GM12875 (cell line): Measurements from ENCODE around the gene SELENOS.

ENCODE experiments used
- H3K4me3 ChIP-seq: one replicate; pipeline ENCODE4 v1.5.1; 2011; ENCODE audit warnings: low read depth, low read length, control low read depth
- CTCF ChIP-seq: IDR thresholded peaks from 2 replicates; pipeline ENCODE4 v1.5.1; 2011; ENCODE audit warnings: low read depth, mild to moderate bottlenecking, control low read depth, inconsistent platforms, low read length, moderate library complexity, borderline replicate concordance; ENCODE audit not compliant: insufficient read depth

The SELENOS gene

GRCh38 chr15:101262551-101262950, 14.7 kb downstream of the SELENOS start:
- TF ChIP-seq CTCF = no peak
- no peak overlapping the region for H3K4me3 ChIP-seq

GRCh38 chr15:101258238-101259144, 18.8 kb downstream of the SELENOS start:
- no peak overlapping the region for H3K4me3 ChIP-seq
- peak; percentile 63 for TF ChIP-seq CTCF

- peak; percentile 57 for TF ChIP-seq CTCF
- H3K4me3 ChIP-seq = no peak overlapping the region
Measured at GRCh38 chr15:101256757-101257156, 20.5 kb downstream of the SELENOS start.

GRCh38 chr15:101255615-101256241, 21.6 kb downstream of the SELENOS start:
- no peak for TF ChIP-seq CTCF
- H3K4me3 ChIP-seq = no peak overlapping the region

GRCh38 chr15:101255051-101255395, 22.3 kb downstream of the SELENOS start:
- no peak overlapping the region for H3K4me3 ChIP-seq
- TF ChIP-seq CTCF = no peak

GRCh38 chr15:101254157-101255050, 22.9 kb downstream of the SELENOS start:
- no peak overlapping the region for H3K4me3 ChIP-seq
- TF ChIP-seq CTCF = no peak
